GM20431 (cell line): ENCODE data around the gene PMM1.
"Not testable (repeated sequence)": the region's sequence is repeated elsewhere in the genome, so short reads cannot be mapped to it uniquely, and the experiment has no call there.

Experiments
- in situ Hi-C: fragments of 300-500 bp; cut with MseI, MboI; formaldehyde crosslinking; loops from one replicate; pipeline ENCODE4 v1.15.0; 2020; ENCODE audit warnings: low sequenced_read_pairs; ENCODE audit not compliant: unreplicated experiment

Gene PMM1

GRCh38 chr22:41589391-41590241 lies at the start of gene PMM1:
PMM1 (minus strand) TSS chr22:41589840; CDS start chr22:41589805, 35 bp downstream.
- in situ Hi-C loops = no loop called here

- in situ Hi-C loops = no loop called here
These were observed 49.1 kb upstream of the PMM1 start for GRCh38 chr22:41638748-41639147.

GRCh38 chr22:41638124-41638523 lies 48.5 kb upstream of the PMM1 start:
- in situ Hi-C loops = no loop called here

- in situ Hi-C loops = not testable (repeated sequence)
These were observed 48.0 kb upstream of the PMM1 start for GRCh38 chr22:41637623-41638022.

GRCh38 chr22:41636467-41636866 lies 46.8 kb upstream of the PMM1 start:
- in situ Hi-C loops = no loop called here

- in situ Hi-C loops = not testable (repeated sequence)
These were observed 45.0 kb upstream of the PMM1 start for GRCh38 chr22:41634610-41635009.

GRCh38 chr22:41631615-41632014 lies 42.0 kb upstream of the PMM1 start:
- in situ Hi-C loops = not testable (repeated sequence)

- in situ Hi-C loops = not testable (repeated sequence)
These were observed 41.5 kb upstream of the PMM1 start for GRCh38 chr22:41631115-41631514.

GRCh38 chr22:41625577-41625976 lies 35.9 kb upstream of the PMM1 start:
- in situ Hi-C loops = no loop called here

GRCh38 chr22:41621911-41622179 lies 32.2 kb upstream of the PMM1 start:
- in situ Hi-C loops = no loop called here

- in situ Hi-C loops = no loop called here
These were observed 31.7 kb upstream of the PMM1 start, which contains the start of gene XRCC6 for GRCh38 chr22:41621099-41621910. XRCC6 (plus strand) TSS chr22:41621295; CDS start chr22:41622005, 710 bp downstream.

- in situ Hi-C loops = no loop called here
These were observed 31.0 kb upstream of the PMM1 start, which contains the start of gene DESI1 for GRCh38 chr22:41620589-41621098. DESI1 (minus strand) TSS chr22:41621043; CDS start chr22:41620839, 204 bp downstream.

GRCh38 chr22:41619979-41620588 lies 30.4 kb upstream of the PMM1 start:
- in situ Hi-C loops = no loop called here

- in situ Hi-C loops = no loop called here
These were observed 23.8 kb upstream of the PMM1 start for GRCh38 chr22:41613456-41613855.

- in situ Hi-C loops = no loop called here
These were observed 23.1 kb upstream of the PMM1 start for GRCh38 chr22:41612603-41613306.

- in situ Hi-C loops = no loop called here
These were observed 18.7 kb upstream of the PMM1 start for GRCh38 chr22:41608386-41608785.

GRCh38 chr22:41603873-41604332 lies 14.3 kb upstream of the PMM1 start:
- in situ Hi-C loops = no loop called here

GRCh38 chr22:41600976-41601375 lies 11.3 kb upstream of the PMM1 start:
- in situ Hi-C loops = no loop called here

GRCh38 chr22:41598891-41599635 lies 9.4 kb upstream of the PMM1 start:
- in situ Hi-C loops = no loop called here
